DMS 273 treated with DMSO at 0.1 percent for 48 hours (cell line): ENCODE data around the gene PLA2G6.
A peak's percentile ranks its signal among the peaks of the same experiment; 100 is the strongest.
"Not testable (repeated sequence)": the region's sequence is repeated elsewhere in the genome, so short reads cannot be mapped to it uniquely, and the experiment has no call there.

ENCODE experiments used
- DNase-seq: peaks from one replicate; lab custom pipeline; 2025; lab: John Stamatoyannopoulos, UW

Gene PLA2G6

GRCh38 chr22:38190581-38190980, 9.0 kb upstream of the PLA2G6 start:
- no peak for DNase-seq

GRCh38 chr22:38189104-38189503, 7.5 kb upstream of the PLA2G6 start:
- DNase-seq = no peak

GRCh38 chr22:38187413-38188212, 6.0 kb upstream of the PLA2G6 start:
- no peak for DNase-seq

- no peak for DNase-seq
Measured at GRCh38 chr22:38186429-38186828, 4.8 kb upstream of the PLA2G6 start.

GRCh38 chr22:38184788-38185187, 3.2 kb upstream of the PLA2G6 start:
- no peak for DNase-seq

- DNase-seq = no peak
Measured at GRCh38 chr22:38180841-38181452, 683 bp downstream of the PLA2G6 start.

- not testable (repeated sequence) for DNase-seq
Measured at GRCh38 chr22:38178605-38178937, 3.1 kb downstream of the PLA2G6 start.

- DNase-seq = no peak
Measured at GRCh38 chr22:38177926-38178604, 3.6 kb downstream of the PLA2G6 start.

- DNase-seq = not testable (repeated sequence)
Measured at GRCh38 chr22:38177571-38177925, 4.1 kb downstream of the PLA2G6 start.

GRCh38 chr22:38177044-38177443, 4.6 kb downstream of the PLA2G6 start:
- DNase-seq = no peak

GRCh38 chr22:38176170-38176741, 5.4 kb downstream of the PLA2G6 start:
- DNase-seq = no peak

- DNase-seq = no peak
Measured at GRCh38 chr22:38175206-38176118, 6.2 kb downstream of the PLA2G6 start.

- DNase-seq = no peak
Measured at GRCh38 chr22:38174626-38175025, 7.0 kb downstream of the PLA2G6 start.

GRCh38 chr22:38173641-38173906, 8.1 kb downstream of the PLA2G6 start:
- no peak for DNase-seq

- no peak for DNase-seq
Measured at GRCh38 chr22:38172832-38173640, 8.6 kb downstream of the PLA2G6 start.

- DNase-seq = peak; percentile 70
Measured at GRCh38 chr22:38171927-38172831, 9.5 kb downstream of the PLA2G6 start.

- DNase-seq = no peak
Measured at GRCh38 chr22:38170469-38170868, 11.2 kb downstream of the PLA2G6 start.

GRCh38 chr22:38169116-38169515, 12.5 kb downstream of the PLA2G6 start:
- no peak for DNase-seq

GRCh38 chr22:38167988-38168407, 13.6 kb downstream of the PLA2G6 start:
- no peak for DNase-seq

GRCh38 chr22:38165922-38166593, 15.6 kb downstream of the PLA2G6 start:
- no peak for DNase-seq
